AG10803 (cell line): ENCODE data around the gene JAK2.

Experiments used
- DNase-seq: peaks from one replicate; pipeline ENCODE4 v3.0.0; 2010; ENCODE audit warnings: low read depth
- H3K4me3 ChIP-seq: 2 replicates; pipeline ENCODE4 v1.5.1; 2011; ENCODE audit warnings: mild to moderate bottlenecking, low read length, control low read depth
- CTCF ChIP-seq: conservative IDR thresholded peaks from 2 replicates; pipeline ENCODE4 v1.5.1; 2011; ENCODE audit warnings: mild to moderate bottlenecking, low read length, control low read depth, inconsistent platforms

Gene JAK2

DNA sequence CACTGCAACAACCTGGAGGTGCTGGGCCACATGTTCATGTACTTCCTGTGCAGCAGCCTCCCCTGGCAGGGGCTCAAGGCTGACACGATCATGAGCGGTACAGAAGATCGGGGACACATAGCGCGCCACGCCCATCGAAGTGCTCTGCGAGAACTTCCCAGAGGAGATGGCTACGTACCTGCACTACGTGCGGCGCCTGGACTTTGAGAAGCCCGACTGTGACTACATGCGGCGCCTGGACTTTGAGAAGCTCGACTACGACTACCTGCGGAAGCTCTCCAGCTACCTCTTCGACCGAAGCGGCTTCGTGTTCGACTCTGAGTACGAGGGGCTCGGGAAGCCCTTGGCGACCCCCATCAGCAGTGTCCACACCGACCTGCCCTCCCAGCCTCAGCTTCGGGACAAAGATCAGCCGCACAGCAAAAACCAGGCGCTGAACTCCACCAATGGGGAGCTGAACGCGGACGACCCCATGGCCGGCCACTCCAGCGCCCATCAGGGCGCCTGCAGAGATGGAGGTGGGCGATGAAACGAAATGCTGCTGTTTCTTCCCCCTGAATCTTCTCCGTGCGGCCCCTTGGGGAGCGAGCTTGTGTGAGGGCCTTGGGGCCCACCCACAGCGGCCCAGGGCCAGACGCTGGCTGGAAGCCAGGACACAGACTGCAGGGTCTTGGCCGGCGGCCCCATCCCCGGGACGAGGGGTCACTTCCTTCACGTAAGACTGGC lies 56.5 kb downstream of the JAK2 start:
- no peak for TF ChIP-seq CTCF
- no peak for DNase-seq
- H3K4me3 ChIP-seq: no peak overlapping the region

DNA sequence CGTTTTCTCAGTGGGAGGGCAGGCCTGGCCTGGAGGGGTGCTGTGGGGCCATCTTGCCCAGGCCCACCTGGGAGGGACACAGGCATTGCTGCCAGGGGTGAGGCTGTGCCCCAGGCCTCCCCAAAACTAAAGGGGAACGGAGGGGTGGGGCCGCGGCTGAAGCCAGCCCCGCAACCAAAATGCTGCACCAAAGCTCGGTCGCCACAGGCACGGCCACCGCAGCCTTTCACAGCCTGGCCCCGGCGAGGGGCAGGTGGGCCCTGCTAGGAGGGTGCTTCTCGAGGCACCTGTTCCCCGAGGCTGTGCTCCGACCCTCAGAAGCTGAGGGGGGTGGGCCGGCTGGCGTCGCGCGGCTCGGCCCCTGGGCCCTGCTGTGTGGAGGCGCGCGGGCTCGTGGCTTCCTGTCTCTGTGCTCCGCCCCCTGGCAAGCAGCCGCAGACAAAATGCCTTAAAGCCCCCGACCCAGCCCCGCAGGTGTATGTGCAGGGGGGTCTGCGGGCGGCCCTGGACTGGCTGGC lies 57.6 kb downstream of the JAK2 start:
- no peak for DNase-seq
- no peak overlapping the region for H3K4me3 ChIP-seq
- no peak for TF ChIP-seq CTCF

DNA sequence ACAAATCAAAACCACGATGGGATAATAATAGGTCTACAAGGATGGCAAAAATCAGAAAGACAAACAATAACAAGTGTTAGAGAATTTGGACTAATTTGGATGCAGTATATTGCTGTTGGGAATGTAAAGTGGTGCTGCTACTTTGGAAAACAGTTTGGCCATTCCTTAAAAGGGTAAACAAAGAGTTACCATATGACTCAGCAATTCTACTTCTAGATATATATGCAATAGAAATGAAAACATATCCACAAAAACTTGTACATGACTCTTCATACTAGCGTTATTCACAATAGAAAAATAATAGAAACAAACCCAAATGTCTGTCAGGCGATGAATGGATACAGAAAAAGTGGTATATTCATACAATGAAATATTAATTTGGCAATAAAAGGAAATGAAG lies 58.3 kb downstream of the JAK2 start:
- DNase-seq: no peak
- TF ChIP-seq CTCF: no peak
- H3K4me3 ChIP-seq: no peak overlapping the region

DNA sequence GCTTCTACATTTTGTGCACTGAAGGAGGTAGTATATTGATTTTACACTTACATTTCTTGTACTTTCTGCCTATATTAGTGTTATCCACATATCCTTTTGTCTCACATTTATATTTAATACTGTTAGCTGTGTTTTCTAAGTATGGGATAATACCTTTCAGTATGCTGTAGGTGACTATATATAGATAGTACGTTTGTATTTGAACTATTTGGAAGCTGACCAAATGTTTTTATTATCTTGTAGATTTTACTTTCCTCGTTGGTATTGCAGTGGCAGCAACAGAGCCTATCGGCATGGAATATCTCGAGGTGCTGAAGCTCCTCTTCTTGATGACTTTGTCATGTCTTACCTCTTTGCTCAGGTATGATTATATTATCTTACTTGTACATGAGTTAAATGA lies 59.1 kb downstream of the JAK2 start:
- no peak for DNase-seq
- TF ChIP-seq CTCF: no peak
- H3K4me3 ChIP-seq: no peak overlapping the region

GRCh38 chr9:5052838-5053237 lies 67.8 kb downstream of the JAK2 start:
- TF ChIP-seq CTCF: no peak
- peak; percentile 42 for DNase-seq

DNA sequence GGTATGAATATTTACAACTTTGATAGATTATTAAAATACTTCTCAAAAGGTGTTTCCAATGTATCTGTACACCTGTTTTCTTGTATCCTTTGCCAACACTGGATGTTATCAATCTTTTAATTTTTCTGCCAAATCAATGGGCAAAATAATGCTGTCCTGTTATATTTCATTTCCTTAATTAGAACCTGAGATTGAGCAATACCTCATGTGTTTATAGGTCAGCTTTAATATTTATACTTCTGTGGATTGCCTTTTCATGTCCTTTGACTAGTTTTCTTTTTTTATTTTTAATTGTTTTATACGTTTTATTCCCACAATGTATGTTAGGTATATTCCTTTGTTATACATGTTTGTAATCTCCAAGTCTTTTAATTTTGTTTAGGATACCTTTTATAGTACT lies 77.6 kb downstream of the JAK2 start:
- no peak for TF ChIP-seq CTCF
- H3K4me3 ChIP-seq: no peak overlapping the region
- no peak for DNase-seq

More at GRCh38 chr9:5052838-5053237, 67.8 kb downstream of the JAK2 start:
- H3K4me3 ChIP-seq: no peak overlapping the region

DNA sequence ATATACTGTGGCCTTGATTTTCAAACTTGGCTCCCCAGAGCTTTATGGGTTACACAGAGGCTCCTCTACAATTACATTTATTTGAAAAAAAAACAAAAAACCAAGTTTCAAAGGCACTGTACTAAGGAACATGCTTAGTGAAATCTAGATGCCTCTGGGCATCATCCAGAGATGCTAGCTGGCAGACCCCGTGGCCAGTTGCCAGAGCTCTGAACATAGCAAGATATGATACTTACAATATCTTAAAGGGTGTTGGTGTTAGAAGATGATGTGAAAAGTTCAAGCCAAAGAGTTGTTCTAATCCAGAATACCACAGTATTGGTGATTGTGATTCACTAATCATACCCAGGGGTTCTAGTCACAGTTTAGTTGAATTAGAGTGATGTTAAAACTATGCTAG lies 87.8 kb downstream of the JAK2 start:
- H3K4me3 ChIP-seq: no peak overlapping the region
- no peak for DNase-seq
- TF ChIP-seq CTCF: no peak
